Thyroid gland (tissue), 4 donors: ENCODE data around the gene HELQ. TPM values are rescaled to one million over a fixed set of nuclear protein-coding genes. Genes with fewer than 3 reads are reported as not detected.

Source experiments
- DNase-seq, 2 donors: peaks; one replicate each; pipeline ENCODE4 v3.0.0-alpha.2; 2019
- H3K27ac ChIP-seq, 3 donors: fragments of 200-600 bp; sonication (generic); 1 replicate in 2 of 3; 2 replicates in 1 of 3; pipeline ENCODE4 v1.5.1; 2016 to 2019; ENCODE audit warnings: mild to moderate bottlenecking in 1 of 3, moderate library complexity in 1 of 3
- H3K27me3 ChIP-seq: fragments of 200-600 bp; sonication (generic); one replicate; pipeline ENCODE4 v1.5.1; 2019
- H3K36me3 ChIP-seq, 2 donors: fragments of 200-600 bp; sonication (generic); one replicate each; pipeline ENCODE4 v1.5.1; 2016 to 2019
- H3K4me1 ChIP-seq, 2 donors: fragments of 200-600 bp; sonication (generic); one replicate each; pipeline ENCODE4 v1.5.1; 2017 to 2019
- H3K4me3 ChIP-seq, 3 donors: fragments of 200-600 bp; sonication (generic); replicated peaks in 1 of 3; 1 replicate in 2 of 3; 2 replicates in 1 of 3; pipeline ENCODE4 v1.5.1; 2016; ENCODE audit warnings: mild to moderate bottlenecking in 1 of 3
- H3K9me3 ChIP-seq: fragments of 200-600 bp; sonication (generic); one replicate; pipeline ENCODE4 v1.5.1; 2017
- CTCF ChIP-seq, 6 experiments: fragments of 200-600 bp in 3 of 6; fragments of 450-650 bp in 3 of 6; sonication (generic) in 3 of 6; IDR thresholded peaks; one replicate each; pipeline ENCODE4 v1.5.1; 2016 to 2019; ENCODE audit warnings: antibody characterized with exemption in 6 of 6, mild to moderate bottlenecking in 2 of 6, inconsistent platforms in 1 of 6, moderate library complexity in 1 of 6
- POLR2A ChIP-seq, 2 donors: fragments of 450-650 bp; IDR thresholded peaks; one replicate each; pipeline ENCODE4 v1.6.1; 2017; ENCODE audit warnings: antibody characterized with exemption in 2 of 2, mild to moderate bottlenecking in 2 of 2, moderate library complexity in 1 of 2
- WGBS, 2 donors: methylation state at CpG; one replicate each; pipeline ENCODE4 v1.1.5; 2017; 5-methylcytosine and 5-hydroxymethylcytosine counted together
- intact Hi-C: fragments of 100-400 bp; cut with DNase I; formaldehyde crosslinking; loops from one replicate; pipeline ENCODE4 v1.15.1; 2023
- total RNA-seq, 4 donors: library from RNA; depleted of rRNA; stranded (reverse); fragments of >200 nt; gene quantifications; one replicate each; pipeline ENCODE4 v1.2.3, GENCODE V29; 2016

The HELQ gene
- total RNA-seq, 4 donors from 2014 or later: 20.6 to 39.9 (median 28.5) TPM

GRCh38 chr4:83484500-83485461, 29.2 kb upstream of the HELQ start, which contains the start of gene ABRAXAS1:
TSS of gene ABRAXAS1 (minus strand) at chr4:83485100. CDS start at chr4:83485072, 28 bp downstream.
- DNase-seq: peak; percentile 97
- Histone ChIP-seq H3K4me1 (peaks cover 0 to 7% of the 10 kb centered on the region in 2 donors), H3K27ac (peak within 1 kb of the TSS; percentile 70 to 94 (median 87)), H3K9me3 (no peaks in the 10 kb centered on the region), H3K4me3 (peak within 1 kb of the TSS; percentile 25 to 71 (median 54)), H3K27me3 (no peaks in the 10 kb centered on the region), H3K36me3 (no peaks in the 10 kb centered on the region)
- intact Hi-C loops: no loop called here
- WGBS, 2 donors: 1% methylated on average over 49 to 54 of the region's 93 CpGs
- TF ChIP-seq CTCF (IDR thresholded peaks at IDR 0.05) (no peak), POLR2A (IDR thresholded peaks at IDR 0.05) (peak in 1 of 2 donors; percentile 97)

- H3K4me3 ChIP-seq: no peak overlapping the region
- peaks cover 0 to 5% of the 10 kb centered on the region in 2 donors for H3K36me3 ChIP-seq
- H3K27ac ChIP-seq: no peak overlapping the region
- H3K27me3 ChIP-seq: no peaks in the 10 kb centered on the region
- no peak for DNase-seq
- no peaks in the 10 kb centered on the region for H3K9me3 ChIP-seq
- no peak for TF ChIP-seq CTCF (IDR thresholded peaks at IDR 0.05)
- TF ChIP-seq POLR2A (IDR thresholded peaks at IDR 0.05): no peak
- no peaks in the 10 kb centered on the region for H3K4me1 ChIP-seq
- intact Hi-C loops: no loop called here
- 91 to 94% methylated on average over 2 of the region's 2 CpGs for WGBS, 2 donors
Measured at GRCh38 chr4:83473966-83474365, 18.3 kb upstream of the HELQ start.

- no peak overlapping the region for H3K27ac ChIP-seq
- H3K36me3 ChIP-seq: peaks cover 0 to 5% of the 10 kb centered on the region in 2 donors
- no peak overlapping the region for H3K4me3 ChIP-seq
- DNase-seq: no peak
- WGBS, 2 donors: 83 to 100% methylated on average over 4 of the region's 4 CpGs
- no peaks in the 10 kb centered on the region for H3K27me3 ChIP-seq
- intact Hi-C loops: no loop called here
- TF ChIP-seq POLR2A (IDR thresholded peaks at IDR 0.05) (no peak), CTCF (IDR thresholded peaks at IDR 0.05) (no peak)
- no peaks in the 10 kb centered on the region for H3K4me1 ChIP-seq
- H3K9me3 ChIP-seq: no peaks in the 10 kb centered on the region
Measured at GRCh38 chr4:83473423-83473822, 17.8 kb upstream of the HELQ start.

- no peak for TF ChIP-seq CTCF (IDR thresholded peaks at IDR 0.05)
- TF ChIP-seq POLR2A (IDR thresholded peaks at IDR 0.05): peak in 1 of 2 donors; percentile 20
- Histone ChIP-seq H3K27ac (peak overlapping the region; percentile 92 to 99 (median 98)), H3K36me3 (peaks cover 22 to 29% of the 10 kb centered on the region in 2 donors), H3K9me3 (no peaks in the 10 kb centered on the region), H3K4me1 (peaks cover 11 to 20% of the 10 kb centered on the region in 2 donors), H3K4me3 (peak overlapping the region; percentile 38 to 70 (median 69)), H3K27me3 (no peaks in the 10 kb centered on the region)
- intact Hi-C loops: no loop called here
- 0% methylated on average over 7 of the region's 7 CpGs for WGBS, 2 donors
- DNase-seq: no peak
Measured at GRCh38 chr4:83456184-83456501, 520 bp upstream of the HELQ start.

- H3K4me1 ChIP-seq: peaks cover 11 to 20% of the 10 kb centered on the region in 2 donors
- no peaks in the 10 kb centered on the region for H3K27me3 ChIP-seq
- H3K4me3 ChIP-seq: peak overlapping the region in 2 of 3 donors; percentile 59 to 69
- intact Hi-C loops: no loop called here
- no peaks in the 10 kb centered on the region for H3K9me3 ChIP-seq
- H3K36me3 ChIP-seq: peaks cover 9 to 16% of the 10 kb centered on the region in 2 donors
- TF ChIP-seq POLR2A (IDR thresholded peaks at IDR 0.05) (no peak), CTCF (IDR thresholded peaks at IDR 0.05) (no peak)
- no peak for DNase-seq
- peak overlapping the region; percentile 2 to 99 (median 98) for H3K27ac ChIP-seq
- 23 to 31% methylated on average over 6 of the region's 6 CpGs for WGBS, 2 donors
Measured at GRCh38 chr4:83454686-83455085, 937 bp downstream of the HELQ start.
